Measurements from ENCODE around the gene IQGAP1.
A peak's percentile ranks its signal among the peaks of the same experiment; 100 is the strongest.
"Not testable (repeated sequence)": the region's sequence is repeated elsewhere in the genome, so short reads cannot be mapped to it uniquely, and the experiment has no call there.

The IQGAP1 gene

GRCh38 chr15:90413411-90414379, 25.7 kb downstream of the IQGAP1 start:
- no peak for DNase-seq (ENCODE audit: low read depth)
- TF ChIP-seq CTCF (IDR thresholded peaks at IDR 0.05; ENCODE audit: insufficient read depth, low read depth, low read length, missing control alignments) = no peak
- H3K4me3 ChIP-seq (ENCODE audit: low read depth, low read length) = no peak overlapping the region

DNA sequence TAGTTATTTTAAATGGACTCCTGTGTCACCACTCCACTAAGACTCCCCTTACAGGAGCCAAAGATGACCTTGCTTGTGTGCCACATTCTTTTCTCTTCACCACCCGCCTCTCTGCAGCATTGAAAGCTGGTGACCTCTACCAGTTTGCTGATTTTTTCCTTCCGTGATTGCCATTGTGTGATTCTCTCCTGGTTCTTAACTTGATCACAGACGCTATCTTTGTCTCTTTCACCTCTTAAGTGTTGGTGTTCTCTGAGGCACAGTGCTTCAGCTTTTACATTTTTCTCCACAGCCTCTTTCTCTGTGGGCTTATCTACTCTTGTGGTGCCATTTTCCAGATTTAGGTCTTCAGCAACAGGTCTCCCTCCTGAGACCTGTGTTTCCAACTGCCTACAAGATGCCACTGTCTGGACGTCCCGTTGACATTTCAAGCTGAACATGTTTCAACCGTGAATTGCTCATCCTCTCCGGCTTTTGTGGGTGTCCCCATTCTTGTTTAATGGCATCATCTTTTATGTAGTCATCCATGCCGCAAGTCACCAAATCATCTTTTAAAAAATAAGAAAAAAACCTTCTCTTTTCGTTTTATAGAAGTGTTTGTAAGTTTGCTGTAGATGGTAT, 26.5 kb downstream of the IQGAP1 start:
- no peak for TF ChIP-seq CTCF (IDR thresholded peaks at IDR 0.05; ENCODE audit: insufficient read depth, low read depth, low read length, missing control alignments)
- H3K4me3 ChIP-seq (ENCODE audit: low read depth, low read length) = no peak overlapping the region
- no peak for DNase-seq (ENCODE audit: low read depth)

DNA sequence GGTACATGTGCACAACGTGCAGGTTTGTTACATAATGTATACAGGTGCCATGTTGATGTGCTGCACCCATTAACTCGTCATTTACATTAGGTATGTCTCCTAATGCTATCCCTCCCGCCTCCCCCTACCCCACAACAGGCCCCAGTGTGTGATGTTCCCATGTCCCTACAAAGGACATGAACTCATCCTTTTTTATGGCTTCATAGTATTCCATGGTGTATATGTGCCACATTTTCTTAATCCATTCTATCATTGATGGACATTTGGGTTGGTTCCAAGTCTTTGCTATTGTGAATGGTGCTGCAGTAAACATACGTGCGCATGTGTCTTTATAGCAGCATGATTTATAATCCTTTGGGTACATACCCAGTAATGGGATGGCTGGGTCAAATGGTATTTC, 28.0 kb downstream of the IQGAP1 start:
- not testable (repeated sequence) for DNase-seq (ENCODE audit: low read depth); H3K4me3 ChIP-seq (ENCODE audit: low read depth, low read length)

DNA sequence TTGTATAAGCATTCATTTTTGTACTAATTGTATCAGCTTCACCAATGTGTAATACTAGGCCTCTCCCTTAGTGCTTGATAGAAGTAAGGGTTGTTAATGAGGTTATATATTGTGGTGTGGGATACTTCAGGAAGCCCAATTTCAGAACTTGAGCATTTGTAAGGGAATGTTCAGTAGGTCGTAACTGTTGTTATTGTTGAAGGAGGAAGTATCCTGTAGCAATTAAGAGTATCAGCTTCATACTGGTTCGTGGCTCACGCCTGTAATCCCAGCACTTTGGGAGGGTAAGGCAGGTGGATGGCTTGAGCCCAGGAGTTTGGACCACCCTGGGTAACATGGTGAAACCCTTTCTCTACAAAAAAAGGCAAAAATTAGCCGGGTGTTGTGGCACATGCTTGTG, 30.6 kb downstream of the IQGAP1 start:
- no peak overlapping the region; the same call in 1 of the 2 replicates for H3K4me3 ChIP-seq (ENCODE audit: low read depth, low read length)

DNA sequence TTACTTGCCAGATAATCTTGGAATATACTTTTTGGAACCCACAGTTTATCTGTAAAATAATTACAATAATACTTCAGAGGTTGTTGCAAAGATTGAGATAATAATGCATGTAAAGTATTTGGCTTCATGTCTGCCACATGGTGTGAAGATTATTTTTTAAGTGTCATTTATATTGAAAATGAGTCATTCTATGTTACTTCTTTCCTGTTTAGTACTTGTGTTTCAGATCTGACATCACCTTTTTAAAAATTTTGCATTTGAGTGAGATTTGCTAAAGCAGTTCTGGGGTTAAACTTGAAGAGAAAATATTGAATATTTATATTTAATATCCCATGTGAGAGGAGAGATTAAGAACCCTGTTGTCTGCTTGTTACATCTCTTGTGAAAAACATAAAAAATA, 31.2 kb downstream of the IQGAP1 start:
- peak overlapping the region; percentile 16; the same call in 1 of the 2 replicates for H3K4me3 ChIP-seq (ENCODE audit: low read depth, low read length)
- no peak for TF ChIP-seq CTCF (IDR thresholded peaks at IDR 0.05; ENCODE audit: insufficient read depth, low read depth, low read length, missing control alignments)
- DNase-seq (ENCODE audit: low read depth) = peak; percentile 24

More for the DNA sequence above, 30.6 kb downstream of the IQGAP1 start:
- DNase-seq (ENCODE audit: low read depth) = no peak
- TF ChIP-seq CTCF (IDR thresholded peaks at IDR 0.05; ENCODE audit: insufficient read depth, low read depth, low read length, missing control alignments) = no peak

- H3K4me3 ChIP-seq (ENCODE audit: low read depth, low read length) = peak overlapping the region; percentile 16; the same call in 1 of the 2 replicates
- no peak for TF ChIP-seq CTCF (IDR thresholded peaks at IDR 0.05; ENCODE audit: insufficient read depth, low read depth, low read length, missing control alignments)
- DNase-seq (ENCODE audit: low read depth) = peak; percentile 57
Observed at GRCh38 chr15:90419738-90420406, 31.8 kb downstream of the IQGAP1 start.

GRCh38 chr15:90420451-90420850, 32.4 kb downstream of the IQGAP1 start:
- TF ChIP-seq CTCF (IDR thresholded peaks at IDR 0.05; ENCODE audit: insufficient read depth, low read depth, low read length, missing control alignments) = no peak
- no peak overlapping the region for H3K4me3 ChIP-seq (ENCODE audit: low read depth, low read length)
- DNase-seq (ENCODE audit: low read depth) = no peak

Data from GM12865 (cell line).